ENCODE data around the gene CCDC154. TPM values are rescaled to one million over a fixed set of nuclear protein-coding genes. Genes with fewer than 3 reads are reported as not detected.
"Not testable (repeated sequence)": the region's sequence is repeated elsewhere in the genome, so short reads cannot be mapped to it uniquely, and the experiment has no call there.

CCDC154 gene
- polyA plus RNA-seq, 1 experiment = 0.02 TPM

DNA sequence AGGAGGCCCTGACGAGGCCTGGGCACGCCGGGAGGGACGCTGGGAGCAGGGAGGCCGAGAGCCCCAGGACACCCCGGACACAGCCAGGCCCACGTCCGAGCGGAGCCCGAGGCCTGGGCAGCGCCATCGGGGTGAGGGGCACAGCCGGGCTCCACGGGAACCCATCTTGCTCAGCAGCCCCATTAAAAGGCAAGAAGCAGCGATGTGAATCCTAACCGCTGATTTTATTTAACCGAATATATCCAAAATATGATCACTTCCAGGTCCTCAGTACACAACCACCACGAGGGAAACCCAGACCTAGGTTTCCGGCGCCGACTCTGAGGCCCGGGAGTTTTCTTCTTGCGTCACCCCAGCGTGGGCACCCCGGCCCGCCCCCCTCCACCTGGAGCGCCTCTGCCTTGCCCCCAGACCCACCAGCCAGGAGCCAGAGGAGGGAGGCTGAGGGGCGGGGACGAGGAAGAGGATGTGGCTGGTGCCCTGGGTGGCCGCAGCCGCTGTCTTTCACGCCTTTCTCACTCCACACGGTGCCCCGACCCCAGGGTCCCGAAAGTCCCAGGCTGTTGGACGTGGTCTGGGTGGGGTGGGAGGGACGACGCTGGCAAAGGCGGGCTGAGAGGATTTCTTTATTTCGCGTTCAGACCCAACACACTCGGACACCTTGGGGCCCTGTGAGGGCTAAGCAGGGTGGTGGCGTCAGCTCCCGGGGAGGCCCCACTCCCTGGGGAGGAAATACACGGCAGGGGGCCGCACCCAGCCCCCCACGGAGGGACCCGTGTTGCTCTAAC lies 568 bp upstream of the CCDC154 start:
- DNase-seq (ENCODE audit: low read depth, low spot score) = no peak
- H3K27ac ChIP-seq (ENCODE audit: low read depth, low read length) = no peak overlapping the region

DNA sequence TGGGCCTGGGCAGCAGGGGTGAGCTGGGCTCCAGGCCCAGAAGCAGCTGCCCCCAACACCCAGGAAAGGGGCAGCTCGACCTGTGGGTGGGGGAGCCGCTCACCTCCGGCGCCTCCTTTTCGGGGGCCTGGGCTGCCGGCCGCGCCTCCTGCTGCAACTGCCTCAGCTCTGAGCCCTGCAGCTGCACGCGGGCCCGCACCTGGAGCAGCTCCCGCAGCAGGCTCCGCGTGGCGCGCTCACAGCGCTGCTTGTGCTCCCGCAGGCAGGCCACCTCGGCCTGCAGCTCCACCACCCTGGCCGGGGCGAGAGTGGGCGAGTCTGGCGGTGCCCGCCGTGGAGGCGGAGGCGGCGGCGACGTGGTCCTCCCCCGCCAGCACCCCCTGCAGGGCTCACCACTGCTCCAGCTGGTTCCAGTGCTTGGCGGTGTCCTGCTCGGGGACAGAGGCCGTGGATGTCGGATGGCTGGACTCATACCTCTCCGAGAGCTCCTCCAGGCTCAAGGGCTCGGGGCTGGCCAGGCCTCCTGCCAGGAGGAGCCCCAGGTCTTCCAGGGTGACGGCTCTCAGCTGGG lies 868 bp downstream of the CCDC154 start:
- no peaks in the 10 kb centered on the region; the same call in 1 of the 2 replicates for H3K9me3 ChIP-seq (ENCODE audit: control insufficient read depth, insufficient read depth, low read length)
- TF ChIP-seq CTCF (IDR thresholded peaks at IDR 0.05; ENCODE audit: low read depth, low read length) = no peak

More for the DNA sequence above, 568 bp upstream of the CCDC154 start:
- TF ChIP-seq CTCF (IDR thresholded peaks at IDR 0.05; ENCODE audit: low read depth, low read length) = no peak
- ChIA-PET POLR2A (no interaction called here), CTCF (no interaction called here)
- H3K9me3 ChIP-seq (ENCODE audit: control insufficient read depth, insufficient read depth, low read length) = no peaks in the 10 kb centered on the region; the same call in 1 of the 2 replicates
- H3K4me3 ChIP-seq (ENCODE audit: low read depth, low read length) = no peak overlapping the region
- H3K27me3 ChIP-seq (ENCODE audit: control insufficient read depth, insufficient read depth, low read length) = no peaks in the 10 kb centered on the region

GRCh38 chr16:1442697-1443096 lies 1.7 kb downstream of the CCDC154 start:
- ChIA-PET CTCF (no interaction called here), POLR2A (no interaction called here)
- DNase-seq (ENCODE audit: low read depth, low spot score) = no peak

More for the DNA sequence above, 868 bp downstream of the CCDC154 start:
- Histone ChIP-seq H3K4me3 (ENCODE audit: low read depth, low read length) (no peak overlapping the region), H3K27ac (ENCODE audit: low read depth, low read length) (no peak overlapping the region), H3K27me3 (ENCODE audit: control insufficient read depth, insufficient read depth, low read length) (no peaks in the 10 kb centered on the region)
- ChIA-PET CTCF (no interaction called here), POLR2A (no interaction called here)
- DNase-seq (ENCODE audit: low read depth, low spot score) = no peak

GRCh38 chr16:1441391-1441829 lies 2.9 kb downstream of the CCDC154 start:
- no peak for DNase-seq (ENCODE audit: low read depth, low spot score)
- POLR2A ChIA-PET = no interaction called here

More at GRCh38 chr16:1442697-1443096, 1.7 kb downstream of the CCDC154 start:
- Histone ChIP-seq H3K4me3 (ENCODE audit: low read depth, low read length) (no peak overlapping the region), H3K27ac (ENCODE audit: low read depth, low read length) (no peak overlapping the region), H3K9me3 (ENCODE audit: control insufficient read depth, insufficient read depth, low read length) (no peaks in the 10 kb centered on the region; the same call in 1 of the 2 replicates), H3K27me3 (ENCODE audit: control insufficient read depth, insufficient read depth, low read length) (no peaks in the 10 kb centered on the region)
- TF ChIP-seq CTCF (IDR thresholded peaks at IDR 0.05; ENCODE audit: low read depth, low read length) = no peak

GRCh38 chr16:1439699-1440074 lies 4.7 kb downstream of the CCDC154 start:
- H3K9me3 ChIP-seq (ENCODE audit: control insufficient read depth, insufficient read depth, low read length); H3K4me3 ChIP-seq (ENCODE audit: low read depth, low read length); DNase-seq (ENCODE audit: low read depth, low spot score); H3K27ac ChIP-seq (ENCODE audit: low read depth, low read length); H3K27me3 ChIP-seq (ENCODE audit: control insufficient read depth, insufficient read depth, low read length); POLR2A ChIA-PET: not testable (repeated sequence)
- CTCF ChIA-PET = interaction anchor here (0.7 kb wide), 1 partner anchor 285 kb away, joined by 6 read pairs; no protein-coding TSS in a partner anchor

More at GRCh38 chr16:1441391-1441829, 2.9 kb downstream of the CCDC154 start:
- Histone ChIP-seq H3K4me3 (ENCODE audit: low read depth, low read length) (no peak overlapping the region), H3K9me3 (ENCODE audit: control insufficient read depth, insufficient read depth, low read length) (no peaks in the 10 kb centered on the region; the same call in 1 of the 2 replicates), H3K27ac (ENCODE audit: low read depth, low read length) (no peak overlapping the region), H3K27me3 (ENCODE audit: control insufficient read depth, insufficient read depth, low read length) (no peaks in the 10 kb centered on the region)
- no peak for TF ChIP-seq CTCF (IDR thresholded peaks at IDR 0.05; ENCODE audit: low read depth, low read length)
- CTCF ChIA-PET = no interaction called here

All from AG04450 (cell line).